ENCODE measurements around the gene CPN1. TPM values are rescaled to one million over a fixed set of nuclear protein-coding genes. Genes with fewer than 3 reads are reported as not detected.

The CPN1 gene
- total and polyA plus RNA-seq, 2 experiments from 2014 or later = 0.32 TPM; not detected in 1

DNA sequence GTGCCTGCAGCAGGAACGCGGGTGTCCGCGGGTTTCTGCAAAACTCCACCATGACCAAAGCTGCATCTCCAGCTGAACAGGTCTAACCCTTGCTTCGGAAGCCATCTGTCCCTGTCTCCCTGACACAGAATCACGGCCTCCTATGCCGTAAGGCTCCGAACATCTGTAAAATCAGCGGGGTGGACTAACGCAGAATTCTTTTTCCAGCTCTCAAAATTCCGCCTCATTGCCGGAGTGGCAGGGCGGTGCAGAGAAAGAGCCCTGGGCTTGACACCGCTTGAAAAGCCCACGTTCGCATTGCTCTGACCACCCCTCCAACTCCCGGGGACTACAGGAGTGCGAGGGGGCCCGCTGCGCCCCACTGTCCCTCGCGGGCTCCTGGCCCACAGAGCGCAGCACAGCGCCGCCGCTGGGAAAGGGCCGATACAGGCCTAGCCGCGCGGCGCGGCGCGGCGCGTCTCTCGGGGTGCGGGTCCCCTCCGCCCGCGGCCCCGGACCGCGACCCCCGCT lies 72.3 kb downstream of the CPN1 start:
- H3K4me1 ChIP-seq (ENCODE audit: insufficient read depth) = peaks cover 17% of the 10 kb centered on the region; the same call in 1 of the 2 replicates
- H3K4me2 ChIP-seq = peak overlapping the region; percentile 93
- Mint-ChIP-seq H3K27me3 (ENCODE audit: insufficient read depth, low read depth, poor library complexity) (peaks cover 14% of the 10 kb centered on the region), H3K4me3 (peak overlapping the region; percentile 79), H3K9me3 (no peaks in the 10 kb centered on the region), H3K36me3 (ENCODE audit: low read depth) (no peaks in the 10 kb centered on the region), H3K27ac (no peak overlapping the region), H3K4me1 (peaks cover 35% of the 10 kb centered on the region)
- H3K36me3 ChIP-seq (ENCODE audit: insufficient read depth) = no peaks in the 10 kb centered on the region
- H4K20me1 ChIP-seq (replicated peaks; ENCODE audit: insufficient read depth) = no peaks in the 10 kb centered on the region
- TF ChIP-seq, protein P1, sequence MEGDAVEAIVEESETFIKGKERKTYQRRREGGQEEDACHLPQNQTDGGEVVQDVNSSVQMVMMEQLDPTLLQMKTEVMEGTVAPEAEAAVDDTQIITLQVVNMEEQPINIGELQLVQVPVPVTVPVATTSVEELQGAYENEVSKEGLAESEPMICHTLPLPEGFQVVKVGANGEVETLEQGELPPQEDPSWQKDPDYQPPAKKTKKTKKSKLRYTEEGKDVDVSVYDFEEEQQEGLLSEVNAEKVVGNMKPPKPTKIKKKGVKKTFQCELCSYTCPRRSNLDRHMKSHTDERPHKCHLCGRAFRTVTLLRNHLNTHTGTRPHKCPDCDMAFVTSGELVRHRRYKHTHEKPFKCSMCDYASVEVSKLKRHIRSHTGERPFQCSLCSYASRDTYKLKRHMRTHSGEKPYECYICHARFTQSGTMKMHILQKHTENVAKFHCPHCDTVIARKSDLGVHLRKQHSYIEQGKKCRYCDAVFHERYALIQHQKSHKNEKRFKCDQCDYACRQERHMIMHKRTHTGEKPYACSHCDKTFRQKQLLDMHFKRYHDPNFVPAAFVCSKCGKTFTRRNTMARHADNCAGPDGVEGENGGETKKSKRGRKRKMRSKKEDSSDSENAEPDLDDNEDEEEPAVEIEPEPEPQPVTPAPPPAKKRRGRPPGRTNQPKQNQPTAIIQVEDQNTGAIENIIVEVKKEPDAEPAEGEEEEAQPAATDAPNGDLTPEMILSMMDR (conservative IDR thresholded peaks at IDR 0.05; ENCODE audit: low read depth in 2 of 2) = peak; percentile 38 to 57
- TF ChIP-seq POLR2AphosphoS5 (IDR thresholded peaks at IDR 0.05; ENCODE audit: low read depth) = no peak
- H3K9me2 ChIP-seq (ENCODE audit: insufficient read depth) = no peaks in the 10 kb centered on the region
- DNase-seq (ENCODE audit: low spot score) (no peak), ATAC-seq (peak; percentile 78)
- peak overlapping the region; percentile 99 for H2AFZ ChIP-seq
- H3K79me2 ChIP-seq (replicated peaks; ENCODE audit: insufficient read depth) = peaks cover 32% of the 10 kb centered on the region
- no peak overlapping the region for H3K27ac ChIP-seq (ENCODE audit: low read depth)
- peak overlapping the region; percentile 91 for H3K4me3 ChIP-seq
- peaks cover 4% of the 10 kb centered on the region; the same call in 1 of the 2 replicates for H3F3A ChIP-seq (replicated peaks; ENCODE audit: low read depth)
- 0 out of 2 replicates have a peak, but pooled peaks cover 7% of the 10 kb centered on the region for H3K27me3 ChIP-seq (ENCODE audit: insufficient read depth)

DNA sequence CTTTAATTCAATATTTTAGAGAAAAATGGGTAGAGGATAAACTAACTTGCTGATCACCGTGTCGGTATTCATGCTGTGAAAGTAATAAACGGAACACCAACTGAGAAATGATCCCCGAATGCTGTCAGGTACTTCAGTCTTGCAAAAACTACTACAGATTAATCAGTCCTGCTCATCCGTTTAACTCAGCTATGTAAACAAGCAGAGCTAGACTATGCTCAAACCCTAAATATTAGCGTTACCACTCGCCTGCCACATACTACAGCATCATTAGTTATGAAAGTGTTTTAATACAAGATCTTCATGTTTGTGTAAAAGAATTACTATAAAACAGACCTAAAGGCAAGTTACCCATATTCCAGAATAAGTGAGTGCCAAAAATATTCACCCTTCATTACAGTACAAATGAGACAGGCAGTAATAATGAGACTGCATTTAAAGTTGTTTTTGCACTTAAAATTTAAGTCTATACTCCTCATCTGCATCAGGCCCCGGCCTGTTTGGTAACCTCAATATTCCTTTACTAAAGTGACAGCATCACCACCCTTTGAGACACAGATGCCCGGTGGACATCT lies 72.9 kb downstream of the CPN1 start:
- Histone ChIP-seq H3K36me3 (ENCODE audit: insufficient read depth) (no peaks in the 10 kb centered on the region), H3K4me3 (peak overlapping the region; percentile 91), H2AFZ (no peak overlapping the region), H3F3A (replicated peaks; ENCODE audit: low read depth) (peaks cover 4% of the 10 kb centered on the region; the same call in 1 of the 2 replicates), H3K4me2 (peak overlapping the region; percentile 93), H3K27me3 (ENCODE audit: insufficient read depth) (0 out of 2 replicates have a peak, but pooled peaks cover 7% of the 10 kb centered on the region), H3K9me2 (ENCODE audit: insufficient read depth) (no peaks in the 10 kb centered on the region), H3K4me1 (ENCODE audit: insufficient read depth) (peaks cover 17% of the 10 kb centered on the region; the same call in 1 of the 2 replicates), H3K79me2 (replicated peaks; ENCODE audit: insufficient read depth) (peaks cover 35% of the 10 kb centered on the region), H3K27ac (ENCODE audit: low read depth) (no peak overlapping the region), H4K20me1 (replicated peaks; ENCODE audit: insufficient read depth) (no peaks in the 10 kb centered on the region)
- DNase-seq (ENCODE audit: low spot score) (no peak), ATAC-seq (no peak)
- no peaks in the 10 kb centered on the region for H3K9me3 Mint-ChIP-seq
- no peak overlapping the region for H3K27ac Mint-ChIP-seq
- peak overlapping the region; percentile 79 for H3K4me3 Mint-ChIP-seq
- H3K27me3 Mint-ChIP-seq (ENCODE audit: insufficient read depth, low read depth, poor library complexity) = peaks cover 14% of the 10 kb centered on the region
- H3K36me3 Mint-ChIP-seq (ENCODE audit: low read depth) = no peaks in the 10 kb centered on the region
- H3K4me1 Mint-ChIP-seq = peaks cover 35% of the 10 kb centered on the region
- TF ChIP-seq CREB1 (CRISPR knock-in tag; IDR thresholded peaks at IDR 0.05; ENCODE audit: low read depth) = no peak
- TF ChIP-seq, protein P1 (conservative IDR thresholded peaks at IDR 0.05; ENCODE audit: low read depth in 2 of 2) = no peak
- no peak for TF ChIP-seq JUNB (IDR thresholded peaks at IDR 0.05; ENCODE audit: unreplicated experiment)
- TF ChIP-seq, protein P2, sequence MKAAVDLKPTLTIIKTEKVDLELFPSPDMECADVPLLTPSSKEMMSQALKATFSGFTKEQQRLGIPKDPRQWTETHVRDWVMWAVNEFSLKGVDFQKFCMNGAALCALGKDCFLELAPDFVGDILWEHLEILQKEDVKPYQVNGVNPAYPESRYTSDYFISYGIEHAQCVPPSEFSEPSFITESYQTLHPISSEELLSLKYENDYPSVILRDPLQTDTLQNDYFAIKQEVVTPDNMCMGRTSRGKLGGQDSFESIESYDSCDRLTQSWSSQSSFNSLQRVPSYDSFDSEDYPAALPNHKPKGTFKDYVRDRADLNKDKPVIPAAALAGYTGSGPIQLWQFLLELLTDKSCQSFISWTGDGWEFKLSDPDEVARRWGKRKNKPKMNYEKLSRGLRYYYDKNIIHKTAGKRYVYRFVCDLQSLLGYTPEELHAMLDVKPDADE (IDR thresholded peaks at IDR 0.05) = no peak
- TF ChIP-seq ZNF331 (CRISPR knock-in tag; IDR thresholded peaks at IDR 0.05; ENCODE audit: low read depth) = no peak
- TF ChIP-seq, protein P3, sequence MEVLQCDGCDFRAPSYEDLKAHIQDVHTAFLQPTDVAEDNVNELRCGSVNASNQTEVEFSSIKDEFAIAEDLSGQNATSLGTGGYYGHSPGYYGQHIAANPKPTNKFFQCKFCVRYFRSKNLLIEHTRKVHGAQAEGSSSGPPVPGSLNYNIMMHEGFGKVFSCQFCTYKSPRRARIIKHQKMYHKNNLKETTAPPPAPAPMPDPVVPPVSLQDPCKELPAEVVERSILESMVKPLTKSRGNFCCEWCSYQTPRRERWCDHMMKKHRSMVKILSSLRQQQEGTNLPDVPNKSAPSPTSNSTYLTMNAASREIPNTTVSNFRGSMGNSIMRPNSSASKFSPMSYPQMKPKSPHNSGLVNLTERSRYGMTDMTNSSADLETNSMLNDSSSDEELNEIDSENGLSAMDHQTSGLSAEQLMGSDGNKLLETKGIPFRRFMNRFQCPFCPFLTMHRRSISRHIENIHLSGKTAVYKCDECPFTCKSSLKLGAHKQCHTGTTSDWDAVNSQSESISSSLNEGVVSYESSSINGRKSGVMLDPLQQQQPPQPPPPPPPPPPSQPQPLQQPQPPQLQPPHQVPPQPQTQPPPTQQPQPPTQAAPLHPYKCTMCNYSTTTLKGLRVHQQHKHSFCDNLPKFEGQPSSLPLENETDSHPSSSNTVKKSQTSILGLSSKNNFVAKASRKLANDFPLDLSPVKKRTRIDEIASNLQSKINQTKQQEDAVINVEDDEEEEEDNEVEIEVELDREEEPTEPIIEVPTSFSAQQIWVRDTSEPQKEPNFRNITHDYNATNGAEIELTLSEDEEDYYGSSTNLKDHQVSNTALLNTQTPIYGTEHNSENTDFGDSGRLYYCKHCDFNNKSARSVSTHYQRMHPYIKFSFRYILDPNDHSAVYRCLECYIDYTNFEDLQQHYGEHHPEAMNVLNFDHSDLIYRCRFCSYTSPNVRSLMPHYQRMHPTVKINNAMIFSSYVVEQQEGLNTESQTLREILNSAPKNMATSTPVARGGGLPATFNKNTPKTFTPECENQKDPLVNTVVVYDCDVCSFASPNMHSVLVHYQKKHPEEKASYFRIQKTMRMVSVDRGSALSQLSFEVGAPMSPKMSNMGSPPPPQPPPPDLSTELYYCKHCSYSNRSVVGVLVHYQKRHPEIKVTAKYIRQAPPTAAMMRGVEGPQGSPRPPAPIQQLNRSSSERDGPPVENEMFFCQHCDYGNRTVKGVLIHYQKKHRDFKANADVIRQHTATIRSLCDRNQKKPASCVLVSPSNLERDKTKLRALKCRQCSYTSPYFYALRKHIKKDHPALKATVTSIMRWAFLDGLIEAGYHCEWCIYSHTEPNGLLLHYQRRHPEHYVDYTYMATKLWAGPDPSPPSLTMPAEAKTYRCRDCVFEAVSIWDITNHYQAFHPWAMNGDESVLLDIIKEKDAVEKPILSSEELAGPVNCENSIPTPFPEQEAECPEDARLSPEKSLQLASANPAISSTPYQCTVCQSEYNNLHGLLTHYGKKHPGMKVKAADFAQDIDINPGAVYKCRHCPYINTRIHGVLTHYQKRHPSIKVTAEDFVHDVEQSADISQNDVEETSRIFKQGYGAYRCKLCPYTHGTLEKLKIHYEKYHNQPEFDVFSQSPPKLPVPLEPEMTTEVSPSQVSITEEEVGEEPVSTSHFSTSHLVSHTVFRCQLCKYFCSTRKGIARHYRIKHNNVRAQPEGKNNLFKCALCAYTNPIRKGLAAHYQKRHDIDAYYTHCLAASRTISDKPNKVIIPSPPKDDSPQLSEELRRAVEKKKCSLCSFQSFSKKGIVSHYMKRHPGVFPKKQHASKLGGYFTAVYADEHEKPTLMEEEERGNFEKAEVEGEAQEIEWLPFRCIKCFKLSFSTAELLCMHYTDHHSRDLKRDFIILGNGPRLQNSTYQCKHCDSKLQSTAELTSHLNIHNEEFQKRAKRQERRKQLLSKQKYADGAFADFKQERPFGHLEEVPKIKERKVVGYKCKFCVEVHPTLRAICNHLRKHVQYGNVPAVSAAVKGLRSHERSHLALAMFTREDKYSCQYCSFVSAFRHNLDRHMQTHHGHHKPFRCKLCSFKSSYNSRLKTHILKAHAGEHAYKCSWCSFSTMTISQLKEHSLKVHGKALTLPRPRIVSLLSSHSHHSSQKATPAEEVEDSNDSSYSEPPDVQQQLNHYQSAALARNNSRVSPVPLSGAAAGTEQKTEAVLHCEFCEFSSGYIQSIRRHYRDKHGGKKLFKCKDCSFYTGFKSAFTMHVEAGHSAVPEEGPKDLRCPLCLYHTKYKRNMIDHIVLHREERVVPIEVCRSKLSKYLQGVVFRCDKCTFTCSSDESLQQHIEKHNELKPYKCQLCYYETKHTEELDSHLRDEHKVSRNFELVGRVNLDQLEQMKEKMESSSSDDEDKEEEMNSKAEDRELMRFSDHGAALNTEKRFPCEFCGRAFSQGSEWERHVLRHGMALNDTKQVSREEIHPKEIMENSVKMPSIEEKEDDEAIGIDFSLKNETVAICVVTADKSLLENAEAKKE (CRISPR knock-in tag; IDR thresholded peaks at IDR 0.05) = no peak
- TF ChIP-seq EZH2 (IDR thresholded peaks at IDR 0.05; ENCODE audit: low read depth, unreplicated experiment) = no peak
- no peak for TF ChIP-seq EZH2phosphoT487 (IDR thresholded peaks at IDR 0.05; ENCODE audit: unreplicated experiment)
